GM06990 (cell line): ENCODE data around the gene APBA2.

Experiments used
- DNase-seq: peaks from one replicate; pipeline ENCODE4 v3.0.0-alpha.2; 2011; ENCODE audit not compliant: insufficient read length; ENCODE audit errors: extremely low read depth
- H3K27me3 ChIP-seq: replicated peaks from 2 replicates; pipeline ENCODE4 v1.6.0; 2011; ENCODE audit warnings: low read length; ENCODE audit not compliant: control insufficient read depth, insufficient read depth
- H3K36me3 ChIP-seq: 2 replicates; pipeline ENCODE4 v1.5.1; 2011; ENCODE audit warnings: low read length; ENCODE audit not compliant: control insufficient read depth, insufficient read depth
- H3K4me3 ChIP-seq: replicated peaks from 2 replicates; pipeline ENCODE4 v1.5.1; 2011; ENCODE audit warnings: low read depth, mild to moderate bottlenecking, control low read depth, low read length
- CTCF ChIP-seq: IDR thresholded peaks from 2 replicates; pipeline ENCODE4 v1.5.1; 2011; ENCODE audit warnings: low read length, control low read depth, mild to moderate bottlenecking, inconsistent platforms; ENCODE audit not compliant: insufficient read depth, poor library complexity, severe bottlenecking

Gene APBA2

GRCh38 chr15:29079479-29079878 lies 193.7 kb downstream of the APBA2 start:
- Histone ChIP-seq H3K27me3 (0 out of 2 replicates have a peak, but pooled peaks cover 1% of the 10 kb centered on the region), H3K36me3 (no peaks in the 10 kb centered on the region), H3K4me3 (no peak overlapping the region)
- no peak for TF ChIP-seq CTCF
- no peak for DNase-seq

- DNase-seq = no peak
- Histone ChIP-seq H3K4me3 (no peak overlapping the region), H3K27me3 (0 out of 2 replicates have a peak, but pooled peaks cover 1% of the 10 kb centered on the region), H3K36me3 (no peaks in the 10 kb centered on the region)
- no peak for TF ChIP-seq CTCF
These were observed 196.0 kb downstream of the APBA2 start for GRCh38 chr15:29081781-29082180.

GRCh38 chr15:29083161-29083560 lies 197.4 kb downstream of the APBA2 start:
- Histone ChIP-seq H3K36me3 (no peaks in the 10 kb centered on the region), H3K4me3 (no peak overlapping the region), H3K27me3 (no peaks in the 10 kb centered on the region)
- TF ChIP-seq CTCF = no peak
- no peak for DNase-seq

- no peak for DNase-seq
- TF ChIP-seq CTCF = no peak
These were observed 198.1 kb downstream of the APBA2 start for GRCh38 chr15:29083858-29084257.

GRCh38 chr15:29086001-29086400 lies 200.2 kb downstream of the APBA2 start:
- Histone ChIP-seq H3K36me3 (no peaks in the 10 kb centered on the region), H3K4me3 (no peak overlapping the region), H3K27me3 (no peaks in the 10 kb centered on the region)
- TF ChIP-seq CTCF = no peak
- no peak for DNase-seq

More at GRCh38 chr15:29083858-29084257, 198.1 kb downstream of the APBA2 start:
- no peaks in the 10 kb centered on the region for H3K27me3 ChIP-seq
- H3K4me3 ChIP-seq = no peak overlapping the region
- no peaks in the 10 kb centered on the region for H3K36me3 ChIP-seq

- DNase-seq = no peak
- Histone ChIP-seq H3K36me3 (no peaks in the 10 kb centered on the region), H3K4me3 (no peak overlapping the region), H3K27me3 (no peaks in the 10 kb centered on the region; the same call in 1 of the 2 replicates)
- no peak for TF ChIP-seq CTCF
These were observed 201.1 kb downstream of the APBA2 start for GRCh38 chr15:29086891-29087290.
